Smooth muscle cell (in vitro differentiated cells): ENCODE measurements around the gene FKBP4. TPM values are rescaled to one million over a fixed set of nuclear protein-coding genes. Genes with fewer than 3 reads are reported as not detected.

Source experiments
- DNase-seq: peaks from one replicate; lab custom pipeline; 2025; ENCODE audit not compliant: unreplicated experiment; lab: John Stamatoyannopoulos, UW
- H2AFZ ChIP-seq: fragments of 200-600 bp; sonication (generic); 2 replicates; pipeline ENCODE4 v1.6.0; 2016; ENCODE audit warnings: antibody characterized with exemption, low read depth, mild to moderate bottlenecking
- H3F3A ChIP-seq: fragments of 200-600 bp; sonication (generic); 2 replicates; pipeline ENCODE4 v1.6.0; 2017; ENCODE audit warnings: antibody characterized with exemption, low read depth
- H3K27ac ChIP-seq: fragments of 200-600 bp; sonication (generic); 2 replicates; pipeline ENCODE4 v1.5.1; 2016; ENCODE audit warnings: low read depth, mild to moderate bottlenecking
- H3K27me3 ChIP-seq: fragments of 200-600 bp; sonication (generic); 2 replicates; pipeline ENCODE4 v1.6.1; 2016; ENCODE audit warnings: low read depth, mild to moderate bottlenecking
- H3K36me3 ChIP-seq: fragments of 200-600 bp; sonication (generic); 2 replicates; pipeline ENCODE4 v1.5.1; 2016; ENCODE audit warnings: low read depth
- H3K4me1 ChIP-seq: fragments of 200-600 bp; sonication (generic); 2 replicates; pipeline ENCODE4 v1.5.1; 2016; ENCODE audit warnings: low read depth
- H3K4me2 ChIP-seq: fragments of 200-600 bp; sonication (generic); 2 replicates; pipeline ENCODE4 v1.6.0; 2016; ENCODE audit warnings: mild to moderate bottlenecking
- H3K4me3 ChIP-seq: fragments of 200-600 bp; sonication (generic); 2 replicates; pipeline ENCODE4 v1.5.1; 2016; ENCODE audit warnings: mild to moderate bottlenecking
- H3K79me2 ChIP-seq: fragments of 200-600 bp; sonication (generic); 2 replicates; pipeline ENCODE4 v1.6.0; 2016; ENCODE audit warnings: low read depth, mild to moderate bottlenecking
- H3K9ac ChIP-seq: fragments of 200-600 bp; sonication (generic); 2 replicates; pipeline ENCODE4 v1.6.0; 2016; ENCODE audit warnings: low read depth
- H3K9me3 ChIP-seq: fragments of 200-600 bp; sonication (generic); replicated peaks from 2 replicates; pipeline ENCODE4 v1.5.1; 2016; ENCODE audit warnings: low read depth
- H4K20me1 ChIP-seq: fragments of 200-600 bp; sonication (generic); 2 replicates; pipeline ENCODE4 v1.6.0; 2016; ENCODE audit warnings: low read depth
- WGBS: methylation state at CpG from one replicate; pipeline ENCODE4 v1.1.7; 2016; ENCODE audit warnings: low lambda C conversion rate; 5-methylcytosine and 5-hydroxymethylcytosine counted together
- polyA plus RNA-seq: library from polyadenylated mRNA; unstranded; fragments of >200 nt; fragmentation: Nextera tagmentation; extraction: Ambion mirVana; gene quantifications from 2 replicates; pipeline ENCODE4 v1.2.1, GENCODE V29; 2016
- total RNA-seq: library from RNA; depleted of rRNA; stranded (reverse); fragments of >200 nt; gene quantifications from 2 replicates; pipeline ENCODE4 v1.2.3, GENCODE V29; 2014
- TF ChIP-seq, protein P1 (sequence below): fragments of 200-600 bp; sonication (generic); IDR thresholded peaks from 2 replicates; pipeline ENCODE4 v1.5.1; 2017; ENCODE audit warnings: borderline replicate concordance, mild to moderate bottlenecking, antibody characterized with exemption; ENCODE audit not compliant: insufficient read depth, poor library complexity, severe bottlenecking

FKBP4 gene
- total and polyA plus RNA-seq, 2 experiments from 2014 or later = 19.0 to 32.6 TPM

DNA sequence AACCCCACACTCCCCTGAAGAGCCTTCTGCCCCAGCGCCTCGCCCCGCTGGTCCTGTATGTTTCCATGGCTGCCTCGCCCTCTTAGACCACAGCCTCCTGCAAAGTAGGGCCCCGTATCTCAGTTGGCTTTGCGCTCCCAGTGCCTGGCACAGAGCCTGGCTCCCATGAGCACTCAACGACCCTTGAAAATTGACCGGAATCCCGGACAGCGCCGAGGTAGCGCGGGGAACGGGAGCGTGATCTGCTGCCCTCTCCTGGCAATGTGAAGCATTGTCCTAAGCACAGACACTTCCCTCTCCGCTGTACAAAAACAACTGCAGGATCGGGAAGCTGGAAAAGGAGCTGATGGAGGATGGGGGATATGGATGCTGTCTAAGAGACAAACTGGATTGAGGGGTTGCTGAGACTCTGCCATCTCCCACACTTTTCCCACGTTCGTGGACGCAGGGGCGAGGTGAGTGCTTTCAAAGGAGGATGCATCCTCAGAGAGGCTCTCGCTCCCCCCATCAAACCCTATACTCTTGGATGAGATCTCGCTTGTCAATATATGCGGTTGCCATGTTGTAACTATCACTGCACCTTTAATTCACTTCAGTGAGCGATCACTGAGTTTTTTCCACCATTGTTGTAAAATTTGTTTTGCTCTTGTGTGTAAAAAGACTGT lies 10.7 kb upstream of the FKBP4 start:
- TF ChIP-seq, protein P1, sequence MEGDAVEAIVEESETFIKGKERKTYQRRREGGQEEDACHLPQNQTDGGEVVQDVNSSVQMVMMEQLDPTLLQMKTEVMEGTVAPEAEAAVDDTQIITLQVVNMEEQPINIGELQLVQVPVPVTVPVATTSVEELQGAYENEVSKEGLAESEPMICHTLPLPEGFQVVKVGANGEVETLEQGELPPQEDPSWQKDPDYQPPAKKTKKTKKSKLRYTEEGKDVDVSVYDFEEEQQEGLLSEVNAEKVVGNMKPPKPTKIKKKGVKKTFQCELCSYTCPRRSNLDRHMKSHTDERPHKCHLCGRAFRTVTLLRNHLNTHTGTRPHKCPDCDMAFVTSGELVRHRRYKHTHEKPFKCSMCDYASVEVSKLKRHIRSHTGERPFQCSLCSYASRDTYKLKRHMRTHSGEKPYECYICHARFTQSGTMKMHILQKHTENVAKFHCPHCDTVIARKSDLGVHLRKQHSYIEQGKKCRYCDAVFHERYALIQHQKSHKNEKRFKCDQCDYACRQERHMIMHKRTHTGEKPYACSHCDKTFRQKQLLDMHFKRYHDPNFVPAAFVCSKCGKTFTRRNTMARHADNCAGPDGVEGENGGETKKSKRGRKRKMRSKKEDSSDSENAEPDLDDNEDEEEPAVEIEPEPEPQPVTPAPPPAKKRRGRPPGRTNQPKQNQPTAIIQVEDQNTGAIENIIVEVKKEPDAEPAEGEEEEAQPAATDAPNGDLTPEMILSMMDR = peak; percentile 81
- no peaks in the 10 kb centered on the region for H3K36me3 ChIP-seq
- H3K27me3 ChIP-seq = peaks cover 21% of the 10 kb centered on the region
- no peaks in the 10 kb centered on the region for H3K79me2 ChIP-seq
- H3K4me2 ChIP-seq = peak overlapping the region; percentile 60
- no peak overlapping the region for H3K4me3 ChIP-seq
- H2AFZ ChIP-seq = no peak overlapping the region
- no peaks in the 10 kb centered on the region for H4K20me1 ChIP-seq
- no peaks in the 10 kb centered on the region for H3K9me3 ChIP-seq
- H3K4me1 ChIP-seq = no peaks in the 10 kb centered on the region
- peak; percentile 5 for DNase-seq
- H3F3A ChIP-seq = no peaks in the 10 kb centered on the region
- WGBS = 16% methylated on average over 23 of the region's 25 CpGs
- H3K27ac ChIP-seq = no peak overlapping the region
- H3K9ac ChIP-seq = no peak overlapping the region

DNA sequence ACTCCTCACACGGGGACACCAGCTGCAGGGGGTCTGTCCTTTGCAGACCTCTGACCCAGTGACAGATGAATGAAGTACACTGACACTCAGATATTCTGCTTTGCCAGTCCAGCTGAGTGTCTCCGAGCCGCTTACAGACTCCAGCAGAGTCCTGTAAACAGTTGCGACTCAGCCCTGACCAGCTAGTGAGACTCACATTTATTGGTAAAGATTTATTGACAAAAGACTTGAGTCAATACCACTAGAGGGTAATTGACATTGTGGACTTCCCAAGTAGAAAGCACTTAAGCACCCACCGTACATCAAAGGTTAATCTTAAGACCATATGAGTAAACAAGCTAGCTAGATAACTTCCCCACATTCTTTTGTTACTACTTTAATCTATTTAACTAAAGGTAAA lies 9.8 kb upstream of the FKBP4 start:
- Histone ChIP-seq H4K20me1 (no peaks in the 10 kb centered on the region), H3K9ac (no peak overlapping the region), H3F3A (no peaks in the 10 kb centered on the region), H3K4me1 (no peaks in the 10 kb centered on the region), H3K27ac (no peak overlapping the region), H3K4me3 (no peak overlapping the region), H3K4me2 (no peak overlapping the region), H3K9me3 (no peaks in the 10 kb centered on the region), H3K27me3 (peaks cover 21% of the 10 kb centered on the region), H2AFZ (no peak overlapping the region), H3K36me3 (no peaks in the 10 kb centered on the region), H3K79me2 (no peaks in the 10 kb centered on the region)
- TF ChIP-seq, protein P1 = no peak
- DNase-seq = no peak
- 47% methylated on average over 5 of the region's 5 CpGs for WGBS

DNA sequence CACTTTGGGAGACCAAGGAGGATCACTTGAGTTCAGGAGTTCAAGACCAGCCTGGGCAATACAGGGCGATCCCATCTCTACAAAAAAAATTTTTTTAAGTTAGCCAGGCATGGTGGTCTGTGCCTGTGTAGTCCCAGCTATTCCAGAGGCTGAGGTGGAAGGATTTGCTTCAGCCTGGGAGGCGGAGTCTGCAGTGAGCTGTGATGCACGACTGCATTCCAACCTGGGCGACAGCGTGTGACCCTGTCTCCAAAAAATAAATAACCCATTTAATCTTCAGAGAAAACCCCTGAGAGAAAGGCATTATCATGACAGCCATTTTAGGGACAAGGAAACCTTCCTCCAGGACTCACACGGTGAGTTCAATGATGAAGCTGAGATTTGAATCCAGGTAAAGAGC lies 3.7 kb upstream of the FKBP4 start:
- no peak overlapping the region for H3K9ac ChIP-seq
- H3K4me3 ChIP-seq = no peak overlapping the region
- no peak overlapping the region for H2AFZ ChIP-seq
- H3K27ac ChIP-seq = no peak overlapping the region
- H3K36me3 ChIP-seq = no peaks in the 10 kb centered on the region
- no peaks in the 10 kb centered on the region for H3F3A ChIP-seq
- peaks cover under 1% of the 10 kb centered on the region for H3K27me3 ChIP-seq
- DNase-seq = no peak
- H3K4me1 ChIP-seq = peaks cover under 1% of the 10 kb centered on the region
- no peak overlapping the region for H3K4me2 ChIP-seq
- TF ChIP-seq, protein P1 = no peak
- 86% methylated on average over 6 of the region's 6 CpGs for WGBS
- H4K20me1 ChIP-seq = peaks cover 1% of the 10 kb centered on the region
- H3K79me2 ChIP-seq = peaks cover 5% of the 10 kb centered on the region
- H3K9me3 ChIP-seq = no peaks in the 10 kb centered on the region
